Left lung (tissue), 10 donors: Measurements from ENCODE around the gene ROBO1. TPM values are rescaled to one million over a fixed set of nuclear protein-coding genes. Genes with fewer than 3 reads are reported as not detected.

Experiments used
- ATAC-seq: fragments of 200-7000 bp; cut with Tn5 transposase; one replicate; pipeline ENCODE4 v1.9.1; 2020; ENCODE audit warnings: moderate library complexity
- DNase-seq, 4 donors: peaks; one replicate each; pipeline ENCODE4 v3.0.0-alpha.2; 2013 to 2020
- H3K27ac ChIP-seq, 2 donors: fragments of 200-600 bp; sonication (generic) in 1 of 2; one replicate each; pipeline versions ENCODE4 v1.5.0 to v1.8.0; 2020 to 2021
- H3K27me3 ChIP-seq, 2 donors: fragments of 200-600 bp; sonication (generic) in 1 of 2; one replicate each; pipeline versions ENCODE4 v1.5.0 to v1.8.0; 2020 to 2021
- H3K36me3 ChIP-seq, 2 donors: fragments of 200-600 bp; sonication (generic) in 1 of 2; one replicate each; pipeline versions ENCODE4 v1.5.0 to v1.8.0; 2020 to 2021
- H3K4me1 ChIP-seq, 2 donors: fragments of 200-600 bp; one replicate each; pipeline ENCODE4 v1.8.0; 2021
- H3K4me3 ChIP-seq, 2 donors: fragments of 200-600 bp; sonication (generic) in 1 of 2; one replicate each; pipeline versions ENCODE4 v1.5.0 to v1.8.0; 2020 to 2021; ENCODE audit warnings: mild to moderate bottlenecking in 1 of 2
- H3K9me3 ChIP-seq, 2 donors: fragments of 200-600 bp; sonication (generic) in 1 of 2; one replicate each; pipeline versions ENCODE4 v1.5.0 to v1.8.0; 2020 to 2021
- CTCF ChIP-seq, 2 donors: fragments of 200-600 bp; sonication (generic) in 1 of 2; IDR thresholded peaks; one replicate each; pipeline versions ENCODE4 v1.5.0 to v1.8.0; 2021; ENCODE audit warnings: antibody characterized with exemption in 2 of 2
- intact Hi-C, 2 donors: fragments of 100-400 bp; cut with DNase I; formaldehyde crosslinking; loops; one replicate each; pipeline versions ENCODE4 v1.11.2 to v1.14.2; 2022
- polyA plus RNA-seq, 6 donors: library from polyadenylated mRNA; unstranded; fragments of 120-200 nt; gene quantifications; one replicate each; pipeline ENCODE4 v1.2.1, GENCODE V29; 2013; ENCODE audit not compliant: insufficient read length in 6 of 6
- total RNA-seq, 2 donors: library from RNA; stranded (reverse); fragmentation: NEBNext Ultra II Directional; extraction: Animal tissue kit (Norgen Biotek cat#: 25700); gene quantifications; one replicate each; pipeline ENCODE4 v1.2.1, GENCODE V29; 2021
- donor health status: DM: no; HTN: yes; CAD: no.
- donor health status: DM: no; HTN: no; CAD: no.

Gene ROBO1
- total and polyA plus RNA-seq, 8 donors: 20.3 to 134 (median 102) TPM

- TF ChIP-seq CTCF (IDR thresholded peaks at IDR 0.05): no peak
- intact Hi-C loops: no loop called here
- H3K9me3 ChIP-seq: no peaks in the 10 kb centered on the region
- no peak overlapping the region for H3K4me3 ChIP-seq
- ATAC-seq: no peak
- H3K36me3 ChIP-seq: no peaks in the 10 kb centered on the region
- H3K4me1 ChIP-seq: no peaks in the 10 kb centered on the region
- H3K27me3 ChIP-seq: no peaks in the 10 kb centered on the region
- DNase-seq: no peak
- H3K27ac ChIP-seq: no peak overlapping the region
Observed at GRCh38 chr3:78633626-78634025, 1134.2 kb downstream of the ROBO1 start.

GRCh38 chr3:78632925-78633553 is 1134.8 kb downstream of the ROBO1 start:
- ATAC-seq (no peak), DNase-seq (peak in 1 of 4 donors; percentile 18)

GRCh38 chr3:78629544-78629943 is 1138.3 kb downstream of the ROBO1 start:
- DNase-seq: no peak
- H3K4me1 ChIP-seq: no peaks in the 10 kb centered on the region
- H3K4me3 ChIP-seq: no peak overlapping the region
- TF ChIP-seq CTCF (IDR thresholded peaks at IDR 0.05): no peak
- intact Hi-C loops: no loop called here
- ATAC-seq: no peak
- H3K9me3 ChIP-seq: no peaks in the 10 kb centered on the region
- no peaks in the 10 kb centered on the region for H3K27me3 ChIP-seq
- no peaks in the 10 kb centered on the region for H3K36me3 ChIP-seq
- no peak overlapping the region for H3K27ac ChIP-seq

More at GRCh38 chr3:78632925-78633553, 1134.8 kb downstream of the ROBO1 start:
- Histone ChIP-seq H3K27me3 (no peaks in the 10 kb centered on the region), H3K36me3 (no peaks in the 10 kb centered on the region), H3K9me3 (no peaks in the 10 kb centered on the region), H3K4me1 (no peaks in the 10 kb centered on the region), H3K27ac (no peak overlapping the region), H3K4me3 (no peak overlapping the region)
- TF ChIP-seq CTCF (IDR thresholded peaks at IDR 0.05): no peak
- intact Hi-C loops: no loop called here

DNA sequence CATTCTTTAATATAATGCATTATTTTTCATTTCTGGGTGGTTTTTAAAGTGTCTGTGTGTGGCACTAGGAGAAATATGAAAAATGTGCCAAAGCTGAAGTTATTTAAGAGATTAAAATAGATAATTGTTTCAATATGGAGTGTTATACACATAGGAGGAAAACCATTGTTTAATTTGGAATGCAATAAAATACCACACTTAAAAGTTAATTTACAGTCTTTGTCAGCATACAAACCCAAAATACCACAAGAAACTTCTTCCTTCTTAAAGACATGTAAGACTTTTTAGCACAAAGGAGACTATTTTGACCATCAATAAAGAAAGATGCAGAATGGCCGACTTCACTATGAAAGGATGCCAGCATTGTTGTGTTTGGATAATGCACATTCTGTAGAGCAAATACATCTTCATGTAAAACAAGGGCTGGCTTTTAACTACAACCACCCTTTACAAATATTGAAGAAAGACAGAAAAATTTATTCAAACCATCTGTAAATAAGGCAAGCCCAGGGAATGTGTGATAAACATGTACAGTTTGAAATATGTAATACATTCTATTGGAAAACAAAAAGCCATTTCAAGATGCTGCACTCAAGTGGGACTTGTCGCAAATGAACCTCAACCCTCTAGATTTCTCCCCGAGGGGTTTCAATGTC is 1146.6 kb downstream of the ROBO1 start:
- no peak for TF ChIP-seq CTCF (IDR thresholded peaks at IDR 0.05)
- intact Hi-C loops: no loop called here
- DNase-seq: no peak
- Histone ChIP-seq H3K27ac (no peak overlapping the region), H3K36me3 (no peaks in the 10 kb centered on the region), H3K4me3 (no peak overlapping the region), H3K9me3 (no peaks in the 10 kb centered on the region), H3K27me3 (no peaks in the 10 kb centered on the region), H3K4me1 (no peaks in the 10 kb centered on the region)
- no peak for ATAC-seq

- no peaks in the 10 kb centered on the region for H3K36me3 ChIP-seq
- intact Hi-C loops: no loop called here
- no peak for ATAC-seq
- TF ChIP-seq CTCF (IDR thresholded peaks at IDR 0.05): no peak
- DNase-seq: no peak
- no peak overlapping the region for H3K4me3 ChIP-seq
- no peaks in the 10 kb centered on the region for H3K4me1 ChIP-seq
- no peaks in the 10 kb centered on the region for H3K9me3 ChIP-seq
- no peak overlapping the region for H3K27ac ChIP-seq
- no peaks in the 10 kb centered on the region for H3K27me3 ChIP-seq
Observed at GRCh38 chr3:78614486-78614885, 1153.3 kb downstream of the ROBO1 start.
